GM19438 (cell line): ENCODE data around the gene ALPL.
"Not testable (repeated sequence)": the region's sequence is repeated elsewhere in the genome, so short reads cannot be mapped to it uniquely, and the experiment has no call there.

Experiments used
- ATAC-seq: cut with Tn5 transposase; IDR thresholded peaks from one replicate; pipeline ENCODE4 v1.9.1; 2021; ENCODE audit warnings: low read depth; ENCODE audit not compliant: unreplicated experiment

The ALPL gene

DNA sequence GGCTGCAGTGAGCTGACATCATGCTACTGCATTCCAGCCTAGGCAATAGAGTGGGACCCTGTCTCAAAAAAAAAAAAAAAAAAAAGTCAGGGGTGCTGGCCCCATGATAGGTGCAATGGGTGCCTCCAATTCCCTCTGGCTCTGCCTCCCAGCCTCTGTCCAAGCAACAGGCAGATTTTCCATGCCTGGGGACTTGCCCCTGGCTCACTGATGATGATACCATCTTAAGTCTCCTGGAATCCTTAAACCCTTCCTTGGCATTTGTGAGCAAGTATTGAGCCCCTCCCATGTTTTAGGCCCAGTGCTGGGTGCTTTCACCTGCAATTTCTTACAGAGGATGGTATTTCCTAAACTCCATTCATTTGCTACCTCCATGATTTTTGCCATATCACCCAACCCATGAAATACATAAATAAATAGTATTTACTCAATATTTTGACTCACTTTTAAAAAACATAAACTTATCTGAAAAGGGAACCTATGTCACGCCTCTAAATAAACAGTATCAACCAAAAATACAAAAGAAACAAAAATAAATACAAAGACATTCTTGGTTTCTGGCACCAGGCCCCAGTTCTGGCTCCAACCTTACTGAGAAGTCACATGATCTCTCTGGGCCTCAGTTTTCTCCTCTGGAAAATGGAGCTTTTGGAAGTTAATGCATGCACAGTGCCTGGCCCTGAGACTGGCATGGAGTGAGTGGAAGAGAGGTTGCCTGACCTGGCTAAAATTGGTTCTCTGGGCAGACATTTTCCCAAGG is 1.5 kb upstream of the ALPL start:
- ATAC-seq, result no peak

DNA sequence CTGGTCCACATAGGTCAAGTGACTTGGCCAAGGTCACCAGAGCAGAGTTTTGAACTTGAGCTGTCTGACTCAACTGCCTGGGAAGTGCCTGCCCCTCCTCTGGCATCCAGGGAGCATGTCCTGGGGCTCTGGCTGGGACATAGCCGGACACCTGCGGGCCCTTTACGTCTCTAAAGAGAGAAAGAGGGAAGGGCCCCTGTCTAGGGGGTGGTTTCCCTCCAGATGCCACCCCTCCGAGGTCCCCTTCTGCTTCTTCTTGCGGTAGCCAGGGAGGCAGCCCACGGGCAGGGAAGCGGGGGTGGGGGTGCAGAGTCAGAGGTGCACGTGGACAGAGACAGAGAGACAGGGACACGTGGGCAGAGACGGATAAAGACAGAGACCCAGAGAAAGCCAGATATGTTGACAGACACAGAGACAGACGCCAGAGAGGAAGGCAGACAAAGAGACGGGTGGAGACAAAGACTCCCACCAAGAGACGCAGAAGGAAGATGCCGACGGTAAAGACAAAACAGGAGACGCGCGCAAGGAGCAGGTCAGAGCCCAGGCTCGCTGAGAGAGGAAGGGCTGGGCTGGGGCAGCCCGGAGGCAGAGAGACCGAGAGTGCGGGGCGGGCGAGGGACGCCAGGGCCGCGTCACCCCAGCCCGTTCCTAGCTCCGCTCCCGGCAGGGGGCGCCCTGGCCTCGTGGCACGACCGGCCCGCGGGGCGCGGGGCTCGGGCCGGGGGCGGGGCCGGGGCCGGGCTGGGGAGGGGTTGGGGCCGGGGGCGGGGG is 458 bp upstream of the ALPL start:
- ATAC-seq, result no peak

- no peak for ATAC-seq
Observed at GRCh38 chr1:21510113-21510493, 880 bp downstream of the ALPL start.

DNA sequence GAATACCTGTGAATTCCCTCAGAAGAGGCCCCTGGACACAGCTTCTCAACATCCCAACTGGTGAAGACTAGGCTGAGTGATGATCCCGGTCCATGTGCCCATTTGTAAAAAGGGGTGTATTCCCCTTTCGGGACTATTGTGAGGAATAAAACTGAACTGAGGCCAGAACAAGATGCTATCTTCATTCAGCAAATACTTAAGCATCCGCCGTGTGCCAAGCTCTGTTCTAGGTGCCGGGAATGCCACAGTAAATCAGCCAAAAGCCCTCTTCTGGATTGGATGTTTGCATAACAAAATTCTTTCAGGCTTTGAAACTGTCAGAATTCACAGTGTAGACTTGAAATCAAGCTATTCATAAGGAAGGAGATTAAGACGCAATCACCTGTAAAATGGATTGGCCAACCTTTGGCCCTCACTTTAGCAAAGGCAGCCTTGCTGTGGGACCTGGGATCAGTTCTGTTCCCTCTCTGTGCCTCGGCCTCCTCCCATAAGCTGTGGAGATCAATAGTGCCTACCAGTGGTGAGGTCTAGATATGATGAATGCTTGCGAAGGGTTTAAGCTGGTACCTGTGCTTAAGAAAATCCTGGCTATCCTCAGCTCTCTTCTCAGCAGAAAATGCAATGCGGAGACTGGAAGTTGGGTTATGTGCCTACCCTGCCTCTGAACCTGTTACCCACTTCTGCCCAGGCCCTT is 1.8 kb downstream of the ALPL start:
- ATAC-seq, result no peak

- no peak for ATAC-seq
Observed at GRCh38 chr1:21511579-21512522, 2.6 kb downstream of the ALPL start.

- ATAC-seq, result peak; percentile 96
Observed at GRCh38 chr1:21514245-21514644, 5.0 kb downstream of the ALPL start.

DNA sequence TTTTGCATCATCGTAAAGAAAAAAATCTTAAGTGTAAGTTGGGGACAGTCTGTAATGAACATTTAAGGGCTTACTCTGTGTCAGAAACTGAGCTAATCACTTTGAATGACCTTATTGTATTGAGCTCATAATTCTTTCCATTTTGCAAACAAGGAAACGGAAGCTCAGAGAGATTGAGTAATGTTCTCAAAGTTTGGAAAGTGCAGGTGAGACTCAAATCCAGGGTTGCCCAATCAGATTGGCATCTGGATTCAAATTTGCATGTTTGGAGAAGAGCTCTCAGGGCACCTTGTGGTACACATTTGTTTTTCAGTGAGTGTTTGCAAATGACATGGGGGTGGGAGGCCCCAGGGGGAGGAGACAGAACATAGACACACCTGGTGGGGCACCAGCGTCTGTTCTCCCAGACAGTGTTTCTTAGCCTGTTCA is 8.0 kb downstream of the ALPL start:
- ATAC-seq, result no peak

- no peak for ATAC-seq
Observed at GRCh38 chr1:21517660-21518480, 8.6 kb downstream of the ALPL start.

GRCh38 chr1:21518774-21519455 is 9.7 kb downstream of the ALPL start:
- no peak for ATAC-seq

DNA sequence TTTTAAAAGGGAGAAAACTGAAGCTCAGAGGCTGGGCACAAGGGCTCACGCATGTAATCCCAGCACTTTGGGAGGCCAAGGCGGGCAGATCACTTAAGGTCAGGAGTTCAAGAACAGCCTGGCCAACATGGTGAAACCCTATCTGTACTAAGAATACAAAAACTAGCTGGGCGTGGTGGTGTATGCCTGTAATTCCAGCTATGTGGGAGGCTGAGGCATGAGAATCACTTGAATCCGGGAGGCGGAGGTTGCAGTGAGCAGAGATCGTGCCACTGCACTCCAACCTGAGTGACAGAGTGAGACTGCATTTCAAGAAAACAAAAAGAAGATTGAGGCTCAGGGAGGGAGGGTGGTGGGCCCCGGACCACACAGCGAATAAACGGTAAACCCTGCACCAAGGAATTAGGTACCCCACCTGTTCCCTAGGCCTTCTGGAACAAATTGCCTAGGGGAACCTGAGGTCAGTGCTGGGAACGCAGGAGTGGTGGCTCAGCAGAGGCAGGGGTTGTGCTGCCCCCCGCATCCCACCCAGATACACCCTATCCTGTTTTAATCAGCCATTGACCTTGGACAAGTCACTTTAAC is 10.4 kb downstream of the ALPL start:
- ATAC-seq, result not testable (repeated sequence)

GRCh38 chr1:21520899-21521716 is 11.9 kb downstream of the ALPL start:
- ATAC-seq, result no peak

- no peak for ATAC-seq
Observed at GRCh38 chr1:21521717-21522060, 12.5 kb downstream of the ALPL start.

- no peak for ATAC-seq
Observed at GRCh38 chr1:21522525-21523038, 13.4 kb downstream of the ALPL start.

DNA sequence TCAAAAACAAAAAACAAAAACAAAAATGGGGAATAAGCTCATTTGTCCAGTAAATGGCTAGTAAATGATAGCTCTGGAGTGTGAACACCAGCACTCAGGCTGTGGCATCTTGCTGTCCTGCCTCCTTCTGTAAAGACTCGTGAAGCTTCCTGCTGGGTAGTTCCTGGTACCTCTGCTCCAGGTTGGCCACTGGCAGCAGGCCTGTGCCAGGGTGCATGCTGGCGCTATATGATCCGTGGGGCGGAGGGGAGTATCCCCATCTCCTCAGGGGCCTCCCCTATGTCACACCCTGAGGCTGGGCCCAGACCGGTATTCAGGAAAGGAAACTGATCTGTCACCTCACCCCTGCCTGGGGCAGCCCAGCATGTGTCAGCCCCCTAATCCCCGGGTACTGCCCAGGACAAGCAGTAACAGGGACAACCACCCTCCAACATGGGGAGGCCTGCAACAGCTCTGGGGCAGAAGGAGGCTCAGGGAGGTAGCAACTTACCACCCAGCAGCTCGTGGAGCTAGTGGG is 14.1 kb downstream of the ALPL start:
- no peak for ATAC-seq

- ATAC-seq, result no peak
Observed at GRCh38 chr1:21524220-21524619, 15.0 kb downstream of the ALPL start.

DNA sequence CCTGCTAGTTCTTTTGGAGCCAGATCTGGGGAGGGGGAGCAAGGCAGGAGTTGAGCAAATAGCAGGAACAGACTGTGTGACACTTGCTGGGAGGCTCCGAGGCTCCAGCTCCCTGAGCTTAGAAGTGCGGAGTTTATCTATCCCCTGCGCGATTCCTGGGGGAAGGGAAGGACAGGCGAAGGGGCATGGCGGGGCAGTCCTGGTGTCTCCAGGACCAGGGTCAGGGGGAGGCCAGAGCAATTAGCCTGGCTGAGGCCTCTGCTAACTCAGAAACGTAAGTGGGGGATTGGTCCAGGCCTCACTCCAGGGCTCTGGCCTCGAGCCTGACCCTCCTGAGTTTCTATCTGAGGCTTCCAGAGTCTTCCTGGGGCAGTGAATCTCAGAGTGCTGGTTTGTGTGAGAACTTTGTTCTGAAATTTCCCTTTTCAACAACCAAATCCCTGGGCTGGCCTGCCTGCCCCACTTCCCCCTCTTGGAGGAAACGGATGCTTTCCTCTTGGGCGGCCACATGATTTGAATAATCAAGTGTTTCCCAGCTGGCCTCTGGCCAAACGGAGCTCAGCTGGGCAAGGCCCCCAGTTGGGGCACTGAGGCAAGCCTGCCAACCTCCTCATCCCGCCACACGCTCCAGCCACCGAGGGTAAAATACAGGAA is 15.6 kb downstream of the ALPL start:
- no peak for ATAC-seq

GRCh38 chr1:21525340-21525717 is 16.1 kb downstream of the ALPL start:
- ATAC-seq, result no peak
